PC-3 (cell line): ENCODE measurements around the gene ZNF576. TPM values are rescaled to one million over a fixed set of nuclear protein-coding genes. Genes with fewer than 3 reads are reported as not detected.

Source experiments
- ATAC-seq: fragments of 200-7000 bp; cut with Tn5 transposase; 2 replicates; pipeline ENCODE4 v1.9.1; 2020; ENCODE audit warnings: mild to moderate bottlenecking, moderate library complexity
- BruUV-seq: library from RNA; stranded (reverse); fragments of 400-500 nt; replicated peaks from 2 replicates; lab custom pipeline; 2021; lab: Mats Ljungman, UMichigan
- CTCF ChIA-PET: fragments of 300-600 bp; sonication (Branson Sonifier 250); formaldehyde crosslinking; loops from one replicate; lab custom pipeline; 2022; ENCODE audit warnings: antibody characterized with exemption; lab: Charles Lee
- POLR2A ChIA-PET: fragments of 300-600 bp; sonication (Branson Sonifier 250); formaldehyde crosslinking; loops from one replicate; lab custom pipeline; 2022; ENCODE audit warnings: antibody characterized with exemption; ENCODE audit not compliant: unreplicated experiment; lab: Charles Lee
- DNase-seq: peaks from one replicate; pipeline ENCODE4 v3.0.0-alpha.2; 2015
- H2AFZ ChIP-seq: fragments of 300-600 bp; sonication (generic); 2 replicates; pipeline ENCODE4 v1.6.0; 2016; ENCODE audit warnings: antibody characterized with exemption, low read length
- H3F3A ChIP-seq: fragments of 300-600 bp; sonication (generic); one replicate; pipeline ENCODE4 v1.6.0; 2017; ENCODE audit warnings: antibody characterized with exemption, low read length, control low read depth, mild to moderate bottlenecking; ENCODE audit not compliant: unreplicated experiment
- H3K27ac ChIP-seq: fragments of 300-600 bp; sonication (generic); 2 replicates; pipeline ENCODE4 v1.5.1; 2016; ENCODE audit warnings: mild to moderate bottlenecking, low read length
- H3K27me3 ChIP-seq: fragments of 300-600 bp; sonication (generic); 2 replicates; pipeline ENCODE4 v1.6.1; 2016; ENCODE audit warnings: low read length, mixed read lengths
- H3K36me3 ChIP-seq: fragments of 300-600 bp; sonication (generic); 2 replicates; pipeline ENCODE4 v1.6.1; 2016; ENCODE audit warnings: low read depth, mixed run types, low read length, mixed read lengths
- H3K4me1 ChIP-seq: fragments of 300-600 bp; sonication (generic); 2 replicates; pipeline ENCODE4 v1.5.1; 2016; ENCODE audit warnings: low read length; ENCODE audit not compliant: insufficient read depth
- H3K4me2 ChIP-seq: fragments of 300-600 bp; sonication (generic); 2 replicates; pipeline ENCODE4 v1.6.0; 2016; ENCODE audit warnings: low read length
- H3K4me3 ChIP-seq: fragments of 300-600 bp; sonication (generic); 2 replicates; pipeline ENCODE4 v1.5.1; 2016; ENCODE audit warnings: mild to moderate bottlenecking, low read length, mixed read lengths
- H3K79me2 ChIP-seq: fragments of 300-600 bp; sonication (generic); 2 replicates; pipeline ENCODE4 v1.6.1; 2017; ENCODE audit warnings: low read length, mixed read lengths
- H3K9ac ChIP-seq: fragments of 300-600 bp; sonication (generic); 2 replicates; pipeline ENCODE4 v1.6.0; 2016; ENCODE audit warnings: mild to moderate bottlenecking, low read length
- H3K9me2 ChIP-seq: fragments of 300-600 bp; sonication (generic); replicated peaks from 2 replicates; pipeline ENCODE4 v1.6.1; 2016; ENCODE audit warnings: mixed run types, low read length, mixed read lengths
- H3K9me3 ChIP-seq: fragments of 300-600 bp; sonication (generic); 2 replicates; pipeline ENCODE4 v1.6.1; 2016; ENCODE audit warnings: low read length, mixed read lengths
- H4K20me1 ChIP-seq: fragments of 300-600 bp; sonication (generic); 2 replicates; pipeline ENCODE4 v1.6.1; 2016; ENCODE audit warnings: low read length, mixed read lengths
- EZH2 ChIP-seq: fragments of 300-600 bp; sonication (generic); IDR thresholded peaks from one replicate; pipeline ENCODE4 v1.6.1; 2017; ENCODE audit warnings: antibody characterized with exemption, mild to moderate bottlenecking, low read length; ENCODE audit not compliant: unreplicated experiment
- EZH2phosphoT487 ChIP-seq: fragments of 300-600 bp; sonication (generic); IDR thresholded peaks from 2 replicates; pipeline ENCODE4 v1.6.1; 2018; ENCODE audit warnings: mild to moderate bottlenecking, antibody characterized with exemption, low read length, borderline replicate concordance
- intact Hi-C: fragments of 100-400 bp; cut with micrococcal nuclease; formaldehyde crosslinking; loops from 2 replicates; pipeline ENCODE4 v1.9.0; 2023
- total RNA-seq: library from RNA; depleted of rRNA; stranded (reverse); fragments of >200 nt; gene quantifications from 2 replicates; pipeline ENCODE4 v1.2.3, GENCODE V29; 2014
- TF ChIP-seq, protein P1 (sequence below): fragments of 300-600 bp; sonication (generic); conservative IDR thresholded peaks from 2 replicates; pipeline ENCODE4 v1.5.1; 2017; ENCODE audit warnings: antibody characterized with exemption, low read depth, mild to moderate bottlenecking, low read length

Gene ZNF576
- total RNA-seq, 1 experiment from 2014 or later = 14.7 TPM

DNA sequence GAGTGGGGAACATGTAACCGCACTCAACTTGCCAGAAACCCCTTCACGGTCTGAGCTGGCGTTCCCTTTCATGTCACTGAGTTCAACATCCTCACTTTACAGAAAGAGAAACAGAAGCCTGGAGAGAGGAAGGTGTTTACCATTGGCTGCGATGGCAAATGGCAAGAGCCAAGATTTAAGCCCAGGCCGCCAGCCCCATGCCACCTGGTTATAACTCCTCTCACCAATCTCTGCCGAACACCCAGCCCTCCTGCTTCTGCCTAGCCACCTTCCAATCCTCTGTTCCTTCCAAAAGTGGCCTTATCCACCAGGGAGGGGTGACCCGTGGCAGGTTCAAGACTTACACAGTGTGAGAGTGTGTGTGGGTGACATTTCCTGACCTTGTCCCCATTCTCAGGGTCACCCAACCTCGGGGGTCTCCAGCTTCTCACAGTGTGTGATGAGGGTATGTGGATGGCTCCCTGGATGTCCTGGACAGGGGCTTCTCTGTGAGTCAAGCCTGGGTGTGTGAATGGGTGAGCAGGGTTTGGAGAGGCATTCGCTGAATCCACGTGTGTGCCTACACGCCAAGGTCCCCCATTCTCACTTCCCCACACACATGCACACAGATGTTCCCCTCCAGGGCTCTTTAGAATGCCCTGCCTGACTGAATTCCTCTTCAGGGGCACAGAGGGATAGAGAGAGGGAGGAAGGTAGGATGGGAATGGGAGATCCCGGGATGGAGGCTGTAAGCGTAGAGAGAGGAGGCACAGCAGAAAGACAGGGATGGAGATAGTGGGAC lies 42.0 kb downstream of the ZNF576 start:
- ATAC-seq (no peak), DNase-seq (no peak)
- Histone ChIP-seq H3F3A (no peaks in the 10 kb centered on the region), H3K27me3 (no peaks in the 10 kb centered on the region), H3K9ac (no peak overlapping the region), H3K4me1 (no peaks in the 10 kb centered on the region; the same call in 1 of the 2 replicates), H2AFZ (no peak overlapping the region), H3K4me2 (peak overlapping the region; percentile 72), H3K9me3 (no peaks in the 10 kb centered on the region), H3K36me3 (no peaks in the 10 kb centered on the region), H4K20me1 (no peaks in the 10 kb centered on the region), H3K27ac (no peak overlapping the region), H3K79me2 (no peaks in the 10 kb centered on the region), H3K9me2 (no peaks in the 10 kb centered on the region), H3K4me3 (peak overlapping the region; percentile 61; the same call in 1 of the 2 replicates)
- intact Hi-C loops = no loop called here
- ChIA-PET CTCF (no interaction called here), POLR2A (no interaction called here)
- TF ChIP-seq EZH2phosphoT487 = no peak
- TF ChIP-seq EZH2 = no peak
- TF ChIP-seq, protein P1, sequence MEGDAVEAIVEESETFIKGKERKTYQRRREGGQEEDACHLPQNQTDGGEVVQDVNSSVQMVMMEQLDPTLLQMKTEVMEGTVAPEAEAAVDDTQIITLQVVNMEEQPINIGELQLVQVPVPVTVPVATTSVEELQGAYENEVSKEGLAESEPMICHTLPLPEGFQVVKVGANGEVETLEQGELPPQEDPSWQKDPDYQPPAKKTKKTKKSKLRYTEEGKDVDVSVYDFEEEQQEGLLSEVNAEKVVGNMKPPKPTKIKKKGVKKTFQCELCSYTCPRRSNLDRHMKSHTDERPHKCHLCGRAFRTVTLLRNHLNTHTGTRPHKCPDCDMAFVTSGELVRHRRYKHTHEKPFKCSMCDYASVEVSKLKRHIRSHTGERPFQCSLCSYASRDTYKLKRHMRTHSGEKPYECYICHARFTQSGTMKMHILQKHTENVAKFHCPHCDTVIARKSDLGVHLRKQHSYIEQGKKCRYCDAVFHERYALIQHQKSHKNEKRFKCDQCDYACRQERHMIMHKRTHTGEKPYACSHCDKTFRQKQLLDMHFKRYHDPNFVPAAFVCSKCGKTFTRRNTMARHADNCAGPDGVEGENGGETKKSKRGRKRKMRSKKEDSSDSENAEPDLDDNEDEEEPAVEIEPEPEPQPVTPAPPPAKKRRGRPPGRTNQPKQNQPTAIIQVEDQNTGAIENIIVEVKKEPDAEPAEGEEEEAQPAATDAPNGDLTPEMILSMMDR = no peak
- BruUV-seq = TSS peak; percentile 73

DNA sequence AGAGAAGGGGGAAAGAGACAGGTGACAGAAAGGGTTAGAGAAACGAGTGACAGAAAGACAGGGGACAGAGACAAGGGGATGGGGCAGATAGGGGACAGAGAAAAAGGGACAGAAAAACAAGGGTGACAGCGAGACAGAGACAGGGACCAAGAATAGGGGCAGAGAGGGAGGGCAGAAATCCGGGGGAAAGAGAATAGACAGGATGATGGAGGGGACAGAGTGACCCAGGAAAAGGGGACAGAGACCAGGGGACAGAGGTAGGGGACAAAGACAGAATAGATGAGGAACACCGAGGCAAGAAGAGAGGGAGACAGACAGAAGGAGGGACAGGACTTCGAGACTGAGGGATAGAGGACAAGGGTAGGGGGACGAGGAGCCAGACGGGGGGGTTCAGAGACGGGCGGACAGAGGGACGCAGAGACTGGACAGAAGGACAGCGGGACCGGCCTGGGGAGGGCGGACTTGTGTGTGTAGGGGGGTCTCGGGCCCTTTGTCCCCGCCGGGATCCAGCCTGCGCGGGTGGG lies 42.7 kb downstream of the ZNF576 start:
- TF ChIP-seq EZH2phosphoT487 = no peak
- TF ChIP-seq EZH2 = no peak
- TF ChIP-seq, protein P1 = no peak
- no peaks in the 10 kb centered on the region; the same call in 1 of the 2 replicates for H3K4me1 ChIP-seq
- no peaks in the 10 kb centered on the region for H3F3A ChIP-seq
- peak overlapping the region; percentile 50; the same call in 1 of the 2 replicates for H2AFZ ChIP-seq
- no peaks in the 10 kb centered on the region for H3K27me3 ChIP-seq
- no peaks in the 10 kb centered on the region for H3K79me2 ChIP-seq
- no TSS peak for BruUV-seq
- DNase-seq = no peak
- no peak overlapping the region for H3K27ac ChIP-seq
- H4K20me1 ChIP-seq = no peaks in the 10 kb centered on the region
- CTCF ChIA-PET = no interaction called here
- H3K4me3 ChIP-seq = peak overlapping the region; percentile 61
- intact Hi-C loops = no loop called here
- no peak; the same call in 1 of the 2 replicates for ATAC-seq
- H3K9me2 ChIP-seq = no peaks in the 10 kb centered on the region
- peak overlapping the region; percentile 72 for H3K4me2 ChIP-seq
- no peaks in the 10 kb centered on the region for H3K9me3 ChIP-seq
- no peak overlapping the region for H3K9ac ChIP-seq
- H3K36me3 ChIP-seq = no peaks in the 10 kb centered on the region
- POLR2A ChIA-PET = no interaction called here
